Measurements from ENCODE around the gene IFI27. TPM values are rescaled to one million over a fixed set of nuclear protein-coding genes. Genes with fewer than 3 reads are reported as not detected.

IFI27 gene
- total RNA-seq, 1 experiment from 2014 or later: 2.3 TPM

DNA sequence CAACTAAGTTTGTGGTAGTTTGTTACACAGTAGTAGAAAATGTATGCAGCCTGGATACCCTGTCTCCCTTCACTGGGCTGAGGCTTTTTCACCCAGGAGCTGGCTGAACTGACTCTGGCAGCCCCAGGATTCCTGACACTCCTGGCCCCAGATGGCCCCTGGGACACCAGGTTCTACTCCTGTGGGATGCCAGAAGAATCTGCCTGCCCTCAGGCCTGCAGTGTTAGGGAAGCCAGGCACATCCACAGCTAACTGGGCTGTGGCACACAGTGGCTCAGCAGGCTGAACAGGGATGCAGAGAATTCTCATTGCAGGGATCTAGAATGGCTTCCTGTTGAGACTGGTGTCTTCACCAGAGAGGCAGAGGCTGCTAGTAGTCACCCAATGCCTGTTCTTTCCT is 8.5 kb downstream of the IFI27 start:
- POLR2A ChIA-PET: no interaction called here
- CTCF ChIA-PET: no interaction called here
- TF ChIP-seq TCF7L2 (IDR thresholded peaks at IDR 0.05; ENCODE audit: low read depth, low read length): no peak
- TF ChIP-seq, protein P1, sequence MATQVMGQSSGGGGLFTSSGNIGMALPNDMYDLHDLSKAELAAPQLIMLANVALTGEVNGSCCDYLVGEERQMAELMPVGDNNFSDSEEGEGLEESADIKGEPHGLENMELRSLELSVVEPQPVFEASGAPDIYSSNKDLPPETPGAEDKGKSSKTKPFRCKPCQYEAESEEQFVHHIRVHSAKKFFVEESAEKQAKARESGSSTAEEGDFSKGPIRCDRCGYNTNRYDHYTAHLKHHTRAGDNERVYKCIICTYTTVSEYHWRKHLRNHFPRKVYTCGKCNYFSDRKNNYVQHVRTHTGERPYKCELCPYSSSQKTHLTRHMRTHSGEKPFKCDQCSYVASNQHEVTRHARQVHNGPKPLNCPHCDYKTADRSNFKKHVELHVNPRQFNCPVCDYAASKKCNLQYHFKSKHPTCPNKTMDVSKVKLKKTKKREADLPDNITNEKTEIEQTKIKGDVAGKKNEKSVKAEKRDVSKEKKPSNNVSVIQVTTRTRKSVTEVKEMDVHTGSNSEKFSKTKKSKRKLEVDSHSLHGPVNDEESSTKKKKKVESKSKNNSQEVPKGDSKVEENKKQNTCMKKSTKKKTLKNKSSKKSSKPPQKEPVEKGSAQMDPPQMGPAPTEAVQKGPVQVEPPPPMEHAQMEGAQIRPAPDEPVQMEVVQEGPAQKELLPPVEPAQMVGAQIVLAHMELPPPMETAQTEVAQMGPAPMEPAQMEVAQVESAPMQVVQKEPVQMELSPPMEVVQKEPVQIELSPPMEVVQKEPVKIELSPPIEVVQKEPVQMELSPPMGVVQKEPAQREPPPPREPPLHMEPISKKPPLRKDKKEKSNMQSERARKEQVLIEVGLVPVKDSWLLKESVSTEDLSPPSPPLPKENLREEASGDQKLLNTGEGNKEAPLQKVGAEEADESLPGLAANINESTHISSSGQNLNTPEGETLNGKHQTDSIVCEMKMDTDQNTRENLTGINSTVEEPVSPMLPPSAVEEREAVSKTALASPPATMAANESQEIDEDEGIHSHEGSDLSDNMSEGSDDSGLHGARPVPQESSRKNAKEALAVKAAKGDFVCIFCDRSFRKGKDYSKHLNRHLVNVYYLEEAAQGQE (IDR thresholded peaks at IDR 0.05; ENCODE audit: insufficient read depth in 1 of 2, low read depth in 2 of 2, low read length in 1 of 2): no peak
- TF ChIP-seq POLR2AphosphoS5 (IDR thresholded peaks at IDR 0.05; ENCODE audit: low read depth, low read length): no peak
- TF ChIP-seq, protein P2, sequence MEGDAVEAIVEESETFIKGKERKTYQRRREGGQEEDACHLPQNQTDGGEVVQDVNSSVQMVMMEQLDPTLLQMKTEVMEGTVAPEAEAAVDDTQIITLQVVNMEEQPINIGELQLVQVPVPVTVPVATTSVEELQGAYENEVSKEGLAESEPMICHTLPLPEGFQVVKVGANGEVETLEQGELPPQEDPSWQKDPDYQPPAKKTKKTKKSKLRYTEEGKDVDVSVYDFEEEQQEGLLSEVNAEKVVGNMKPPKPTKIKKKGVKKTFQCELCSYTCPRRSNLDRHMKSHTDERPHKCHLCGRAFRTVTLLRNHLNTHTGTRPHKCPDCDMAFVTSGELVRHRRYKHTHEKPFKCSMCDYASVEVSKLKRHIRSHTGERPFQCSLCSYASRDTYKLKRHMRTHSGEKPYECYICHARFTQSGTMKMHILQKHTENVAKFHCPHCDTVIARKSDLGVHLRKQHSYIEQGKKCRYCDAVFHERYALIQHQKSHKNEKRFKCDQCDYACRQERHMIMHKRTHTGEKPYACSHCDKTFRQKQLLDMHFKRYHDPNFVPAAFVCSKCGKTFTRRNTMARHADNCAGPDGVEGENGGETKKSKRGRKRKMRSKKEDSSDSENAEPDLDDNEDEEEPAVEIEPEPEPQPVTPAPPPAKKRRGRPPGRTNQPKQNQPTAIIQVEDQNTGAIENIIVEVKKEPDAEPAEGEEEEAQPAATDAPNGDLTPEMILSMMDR (IDR thresholded peaks at IDR 0.05): no peak
- TF ChIP-seq SIN3A (IDR thresholded peaks at IDR 0.05; ENCODE audit: borderline replicate concordance, insufficient read depth, low read depth, low read length): no peak
- Histone ChIP-seq H3K4me3 (ENCODE audit: low read depth in 2 of 2, low read length in 2 of 2) (no peak overlapping the region), H3K4me1 (ENCODE audit: control insufficient read depth, insufficient read depth, low read length) (no peaks in the 10 kb centered on the region), H3K27ac (ENCODE audit: low read length) (no peak overlapping the region), H3K9me3 (ENCODE audit: control insufficient read depth, insufficient read depth, low read depth, low read length) (no peaks in the 10 kb centered on the region), H3K27me3 (ENCODE audit: control insufficient read depth, insufficient read depth, low read length) (no peaks in the 10 kb centered on the region), H3K36me3 (ENCODE audit: control insufficient read depth, insufficient read depth, low read length) (no peaks in the 10 kb centered on the region)
- ATAC-seq: no peak
- in situ Hi-C loops (cut with HindIII; ENCODE audit: low pct_unique_long_range_greater_than_20kb, low sequenced_read_pairs) (no loop called here), intact Hi-C loops (cut with micrococcal nuclease; ENCODE audit: unreplicated experiment) (no loop called here)
- DNase-seq (ENCODE audit: low read depth, low spot score): no peak
- no TSS peak for BruUV-seq (replicated peaks)

DNA sequence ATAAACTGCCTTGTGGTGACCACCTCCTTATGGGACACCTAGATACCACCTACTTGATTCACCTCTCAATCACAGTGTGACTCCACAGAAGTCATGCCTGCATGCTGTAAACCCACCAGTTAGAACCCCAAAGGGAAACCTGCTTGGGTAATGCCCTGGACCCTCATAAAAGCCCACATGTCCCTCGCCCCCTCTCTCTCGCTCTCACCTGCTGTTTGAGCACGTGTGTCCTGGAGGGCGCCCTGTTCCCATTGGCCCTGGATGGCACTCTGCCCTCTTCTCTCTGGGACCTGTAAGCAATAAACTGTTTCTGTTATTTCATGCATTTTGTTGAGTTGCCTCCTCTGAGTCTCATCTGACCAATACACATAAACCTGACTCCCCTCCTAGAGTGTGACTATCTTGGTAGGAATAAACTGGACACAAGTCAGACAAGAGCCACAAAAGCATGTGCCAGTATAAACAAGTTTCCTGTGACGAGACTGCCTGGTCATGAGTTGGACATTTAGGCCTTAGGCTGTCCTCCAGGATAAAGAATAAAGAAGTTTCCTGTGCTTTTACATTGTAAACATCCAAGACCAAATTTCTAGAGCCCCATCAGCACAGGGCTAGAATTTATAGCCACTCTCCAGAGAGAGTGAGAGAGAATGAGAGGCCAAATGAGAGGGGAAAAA is 10.3 kb downstream of the IFI27 start:
- Histone ChIP-seq H3K27ac (ENCODE audit: low read length) (no peak overlapping the region), H3K4me1 (ENCODE audit: control insufficient read depth, insufficient read depth, low read length) (no peaks in the 10 kb centered on the region), H3K9me3 (ENCODE audit: control insufficient read depth, insufficient read depth, low read depth, low read length) (no peaks in the 10 kb centered on the region), H3K36me3 (ENCODE audit: control insufficient read depth, insufficient read depth, low read length) (no peaks in the 10 kb centered on the region), H3K4me3 (ENCODE audit: low read depth in 2 of 2, low read length in 2 of 2) (no peak overlapping the region), H3K27me3 (ENCODE audit: control insufficient read depth, insufficient read depth, low read length) (no peaks in the 10 kb centered on the region)
- no peak for DNase-seq (ENCODE audit: low read depth, low spot score)
- in situ Hi-C loops (cut with HindIII; ENCODE audit: low pct_unique_long_range_greater_than_20kb, low sequenced_read_pairs): no loop called here
- TF ChIP-seq SIN3A (IDR thresholded peaks at IDR 0.05; ENCODE audit: borderline replicate concordance, insufficient read depth, low read depth, low read length) (no peak), TCF7L2 (IDR thresholded peaks at IDR 0.05; ENCODE audit: low read depth, low read length) (no peak), POLR2AphosphoS5 (IDR thresholded peaks at IDR 0.05; ENCODE audit: low read depth, low read length) (no peak)
- TF ChIP-seq, protein P1 (IDR thresholded peaks at IDR 0.05; ENCODE audit: insufficient read depth in 1 of 2, low read depth in 2 of 2, low read length in 1 of 2): no peak
- TF ChIP-seq, protein P2 (IDR thresholded peaks at IDR 0.05): no peak
- BruUV-seq (replicated peaks): no TSS peak
- intact Hi-C loops (cut with micrococcal nuclease; ENCODE audit: unreplicated experiment): no loop called here
- no peak for ATAC-seq
- CTCF ChIA-PET: no interaction called here
- POLR2A ChIA-PET: no interaction called here

Measured in Panc1 (cell line).